ENCODE data around the gene NSD2. TPM values are rescaled to one million over a fixed set of nuclear protein-coding genes. Genes with fewer than 3 reads are reported as not detected.

The NSD2 gene
- total RNA-seq, 1 donor from 2014 or later, result 237 TPM

GRCh38 chr4:1967512-1968149 is 96.4 kb downstream of the NSD2 start:
- intact Hi-C loops (cut with micrococcal nuclease), result no loop called here

DNA sequence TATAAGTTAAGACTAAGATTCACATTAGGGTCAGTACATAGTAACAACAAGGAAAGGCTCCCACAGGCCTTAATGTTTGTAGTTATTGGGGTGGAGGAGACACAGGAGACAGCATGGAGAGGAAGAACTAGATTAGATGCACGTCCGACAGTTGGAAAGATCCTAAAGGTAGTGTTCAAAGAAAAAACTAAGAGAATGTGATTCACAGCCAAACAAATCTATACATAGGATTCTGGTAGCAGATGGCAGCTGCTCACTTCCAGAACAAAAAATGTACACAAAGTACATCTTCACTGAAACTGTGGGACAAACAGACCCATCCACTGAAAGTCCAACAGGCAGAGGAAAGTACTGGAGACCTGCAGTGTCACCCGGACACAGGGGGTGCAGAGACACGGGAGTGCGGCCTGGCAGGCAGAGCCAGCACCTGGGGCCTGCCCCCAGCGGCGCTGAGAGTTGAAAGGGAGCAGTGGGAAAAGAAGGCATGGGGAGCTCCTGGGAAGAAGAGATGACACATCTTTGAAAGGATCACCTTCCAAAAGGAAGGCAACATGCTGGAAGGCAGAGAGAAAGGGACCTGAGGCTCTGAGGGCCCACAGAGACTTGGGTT is 97.6 kb downstream of the NSD2 start:
- intact Hi-C loops (cut with micrococcal nuclease), result no loop called here

DNA sequence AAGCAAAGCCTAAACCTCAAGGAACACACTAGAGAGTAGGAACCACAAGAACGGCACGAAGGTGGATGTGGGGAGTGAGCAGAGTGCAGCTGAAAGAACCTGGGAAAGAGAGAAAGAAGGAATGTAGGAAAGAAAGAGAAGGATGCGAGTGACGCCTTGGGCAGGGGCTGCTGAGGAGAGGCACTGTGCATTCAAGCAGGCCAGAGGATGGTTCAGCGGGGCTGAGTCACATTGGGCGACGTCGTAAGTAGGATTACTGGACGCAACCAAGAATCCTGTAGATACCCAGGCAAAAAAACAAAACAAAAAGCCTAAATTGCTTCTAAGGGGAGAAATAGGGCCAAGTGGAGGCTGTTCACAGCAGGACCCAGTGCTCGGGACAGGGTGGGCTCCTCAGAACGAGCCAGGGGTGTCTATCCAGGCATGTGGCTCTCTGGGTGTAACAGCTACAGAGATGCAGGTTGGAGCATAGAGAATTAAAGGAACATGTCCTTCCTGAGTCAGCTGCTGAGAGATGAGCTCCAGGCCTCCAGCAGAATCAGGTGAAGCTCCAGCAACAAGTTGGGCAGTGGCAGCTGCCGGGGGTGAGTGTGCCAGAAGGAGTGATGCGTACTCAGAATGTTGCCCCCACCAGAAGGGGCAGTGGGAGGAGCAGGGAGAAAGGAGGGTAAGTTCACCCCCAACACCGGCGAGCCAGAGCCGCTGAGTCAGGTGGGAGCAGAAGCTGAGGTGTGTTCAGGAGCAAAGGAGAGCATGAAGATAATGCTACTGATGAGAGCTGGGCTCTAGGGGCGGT is 98.9 kb downstream of the NSD2 start:
- intact Hi-C loops (cut with micrococcal nuclease), result no loop called here

- intact Hi-C loops (cut with micrococcal nuclease), result no loop called here
Observed at GRCh38 chr4:1970926-1971325, 99.7 kb downstream of the NSD2 start.

- intact Hi-C loops (cut with micrococcal nuclease), result no loop called here
Observed at GRCh38 chr4:1971456-1972200, 100.4 kb downstream of the NSD2 start.

DNA sequence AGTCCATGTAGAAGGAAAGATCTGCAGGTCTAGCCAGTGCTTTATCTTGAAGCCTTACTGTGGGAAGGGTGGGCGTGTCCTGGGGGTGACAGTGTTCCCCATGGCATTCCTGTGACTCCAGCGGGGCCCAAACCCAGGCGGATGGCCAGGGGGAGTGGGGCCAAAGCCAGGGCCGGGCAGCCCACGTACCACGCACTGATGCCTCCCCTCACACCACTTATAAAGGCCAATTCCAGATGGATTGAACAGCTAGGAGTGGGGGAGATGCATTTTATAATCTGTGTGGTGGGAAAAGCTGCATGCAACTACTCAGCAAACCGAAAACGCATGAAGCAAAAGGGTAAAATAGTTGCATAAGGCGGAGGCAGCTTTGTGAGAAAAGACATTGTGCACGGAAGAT is 101.2 kb downstream of the NSD2 start:
- intact Hi-C loops (cut with micrococcal nuclease), result no loop called here

GRCh38 chr4:1973218-1973617 is 102.0 kb downstream of the NSD2 start:
- intact Hi-C loops (cut with micrococcal nuclease), result no loop called here

DNA sequence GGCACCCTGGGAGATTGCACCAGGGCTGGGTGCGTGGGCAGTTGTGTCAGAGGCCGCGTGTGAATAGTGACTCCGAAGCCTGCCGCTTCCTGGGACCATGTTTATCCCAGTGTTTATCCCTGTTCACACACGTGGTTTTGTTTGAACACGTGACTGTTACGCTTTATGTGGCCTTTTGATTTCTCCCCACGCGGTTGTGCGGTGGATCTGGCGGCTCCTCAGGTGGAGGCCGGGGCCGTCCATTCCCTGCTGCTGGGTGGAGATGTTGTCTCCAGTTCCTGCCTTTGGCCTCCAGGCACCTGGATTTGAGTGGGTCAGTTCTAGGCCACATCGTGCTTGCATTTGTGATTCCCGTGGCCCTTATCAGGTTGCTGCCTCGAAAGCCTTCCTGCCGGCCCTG is 102.5 kb downstream of the NSD2 start:
- intact Hi-C loops (cut with micrococcal nuclease), result no loop called here

DNA sequence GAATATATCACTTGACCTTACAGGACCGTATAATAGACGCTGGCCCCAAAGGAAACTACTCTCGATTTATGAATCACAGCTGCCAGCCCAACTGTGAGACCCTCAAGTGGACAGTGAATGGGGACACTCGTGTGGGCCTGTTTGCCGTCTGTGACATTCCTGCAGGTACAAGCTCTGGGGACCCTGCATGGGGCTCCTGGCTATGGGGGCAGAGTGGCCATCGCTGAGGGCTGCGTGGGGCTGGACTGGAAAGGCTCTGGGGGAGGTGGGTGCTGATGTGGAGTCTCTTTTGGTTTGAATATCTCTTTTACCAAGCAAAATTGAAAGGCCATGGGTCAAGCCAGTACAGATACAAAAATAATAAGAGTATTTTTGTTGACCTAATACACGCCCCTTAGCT is 103.6 kb downstream of the NSD2 start:
- intact Hi-C loops (cut with micrococcal nuclease), result no loop called here

DNA sequence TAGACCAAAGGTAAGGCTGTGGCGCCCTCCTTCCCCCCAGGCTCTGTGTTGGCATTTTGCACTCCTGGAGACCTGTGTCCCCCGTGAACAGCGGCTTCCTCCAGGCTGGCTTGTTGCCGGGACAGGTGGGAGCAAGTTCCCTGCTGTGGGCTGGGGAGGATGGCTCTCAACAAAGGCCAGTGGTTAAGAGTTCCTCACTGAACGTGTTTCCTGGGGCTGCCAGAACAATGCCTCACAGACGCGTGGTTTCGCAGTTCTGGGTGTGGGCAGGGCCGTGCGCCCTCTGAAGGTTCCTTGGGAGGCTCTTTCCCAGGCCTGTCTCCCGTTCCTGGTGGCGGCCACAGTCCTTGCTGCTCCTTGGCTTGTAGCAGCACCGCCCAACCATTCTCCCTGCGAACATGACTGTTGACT is 104.2 kb downstream of the NSD2 start:
- intact Hi-C loops (cut with micrococcal nuclease), result no loop called here

GRCh38 chr4:1975880-1976279 is 104.7 kb downstream of the NSD2 start:
- intact Hi-C loops (cut with micrococcal nuclease), result no loop called here

DNA sequence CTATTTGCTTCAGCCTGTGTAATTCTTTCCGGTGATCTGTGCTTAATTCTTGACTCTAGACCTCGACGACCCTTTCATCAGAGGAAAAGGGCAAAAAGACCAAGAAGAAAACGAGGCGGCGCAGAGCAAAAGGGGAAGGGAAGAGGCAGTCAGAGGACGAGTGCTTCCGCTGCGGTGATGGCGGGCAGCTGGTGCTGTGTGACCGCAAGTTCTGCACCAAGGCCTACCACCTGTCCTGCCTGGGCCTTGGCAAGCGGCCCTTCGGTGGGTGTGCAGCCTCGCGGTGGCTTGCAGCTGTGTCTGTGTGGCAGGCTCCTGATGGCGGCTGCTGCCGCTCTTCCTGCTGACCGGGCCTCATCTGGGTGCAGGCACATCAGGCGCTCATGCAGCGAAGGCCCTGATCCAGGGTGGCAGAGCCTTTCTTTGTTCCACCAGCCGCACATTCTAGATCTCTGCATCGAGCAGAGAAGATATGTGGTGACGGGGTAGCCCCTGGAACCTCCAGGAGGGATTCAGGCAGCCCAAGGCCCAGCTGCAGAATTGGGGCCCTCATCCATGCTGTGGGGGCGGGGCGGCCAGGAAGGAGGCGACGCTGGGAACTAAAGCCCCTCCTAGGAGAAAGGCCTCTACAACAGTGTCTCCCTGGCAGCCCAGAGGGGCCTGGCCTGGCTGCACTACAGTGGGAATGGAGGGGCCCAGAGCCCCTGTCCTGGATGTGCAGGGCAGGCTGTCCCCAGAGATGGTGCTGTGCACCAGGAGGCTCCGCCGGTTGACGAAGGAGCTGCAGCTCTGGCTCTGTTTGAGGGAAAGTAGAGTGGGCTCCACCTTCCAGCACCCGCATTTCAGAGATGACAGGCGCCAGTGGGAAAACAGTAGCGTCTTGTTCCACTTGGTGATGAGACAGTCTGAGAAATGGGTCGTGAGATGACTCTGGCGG is 105.5 kb downstream of the NSD2 start:
- intact Hi-C loops (cut with micrococcal nuclease), result no loop called here

DNA sequence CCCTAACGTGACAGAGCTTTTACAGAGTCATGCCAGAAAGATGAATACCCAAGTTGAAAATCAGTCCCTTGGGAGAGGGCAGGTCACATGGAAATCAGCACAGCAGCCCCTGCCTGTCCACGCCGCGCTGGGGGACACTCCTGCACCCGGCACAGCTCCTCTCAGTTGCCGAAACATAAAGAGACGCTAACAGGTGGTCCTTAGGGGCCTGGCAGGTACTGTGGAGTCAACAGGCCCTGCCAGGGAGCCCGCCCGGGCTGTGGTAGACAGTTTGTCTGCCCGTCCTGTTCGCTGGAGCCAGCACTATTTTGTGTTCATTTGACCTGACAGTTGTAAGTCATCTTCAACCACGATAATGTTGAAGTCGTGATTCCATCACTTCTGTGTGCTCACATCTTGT is 107.0 kb downstream of the NSD2 start:
- intact Hi-C loops (cut with micrococcal nuclease), result no loop called here

GRCh38 chr4:1978741-1979476 is 107.7 kb downstream of the NSD2 start:
- intact Hi-C loops (cut with micrococcal nuclease), result no loop called here

DNA sequence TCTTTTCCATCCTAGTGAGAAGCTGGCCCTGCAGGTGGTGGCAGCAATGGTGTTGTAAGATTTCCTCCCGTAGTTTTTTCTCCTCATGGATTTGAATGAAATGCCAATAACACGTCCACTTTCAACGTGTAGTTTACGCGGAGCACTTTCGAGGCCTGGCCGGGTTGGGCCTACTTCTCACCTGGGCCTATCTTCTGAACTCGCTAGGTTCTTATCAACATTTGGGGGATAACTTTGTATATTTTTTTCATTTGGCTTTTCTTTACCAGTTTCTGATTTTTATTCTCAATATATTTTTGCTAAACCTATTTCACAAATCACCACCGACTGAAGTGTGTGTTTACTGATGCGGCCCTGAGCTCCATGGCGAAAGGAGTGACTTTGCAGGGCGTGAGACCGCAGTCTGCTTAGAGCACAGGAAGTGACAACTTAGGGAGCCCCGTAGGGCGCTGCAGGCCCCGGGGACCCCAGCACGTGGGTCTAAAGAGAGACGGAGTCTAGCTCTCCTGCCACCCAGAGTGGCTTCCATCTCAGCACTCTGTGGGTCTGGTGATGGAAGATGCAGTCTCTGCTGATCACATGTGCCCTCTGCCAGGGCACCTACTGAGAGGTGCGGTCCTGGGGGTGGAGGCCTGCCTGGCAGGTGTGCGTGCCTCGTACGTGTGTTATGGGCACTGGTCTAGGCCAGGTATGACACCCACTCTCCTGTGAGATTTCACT is 108.4 kb downstream of the NSD2 start:
- intact Hi-C loops (cut with micrococcal nuclease), result no loop called here

- intact Hi-C loops (cut with micrococcal nuclease), result no loop called here
Observed at GRCh38 chr4:1980561-1981041, 109.4 kb downstream of the NSD2 start.

GRCh38 chr4:1981251-1982058 is 110.3 kb downstream of the NSD2 start:
- intact Hi-C loops (cut with micrococcal nuclease), result no loop called here

Measured in T-helper 2 cell treated with Interferon-gamma antibody and Interleukin-4, amounts not matched to agents 100 ng/mL and 5 ng/mL, for 36 hours (primary cell).